Frontal cortex (tissue), 4 donors: ENCODE data around the gene ZBTB47. TPM values are rescaled to one million over a fixed set of nuclear protein-coding genes. Genes with fewer than 3 reads are reported as not detected.

Experiments used
- DNase-seq, 2 donors: peaks; one replicate each; pipeline ENCODE4 v3.0.0; 2012; ENCODE audit warnings: low spot score in 2 of 2
- FAIRE-seq: peaks from 2 replicates; lab custom pipeline; 2012; peaks lifted over from hg19 to GRCh38; lab: Jason Lieb, UNC
- total RNA-seq: library from RNA; depleted of rRNA; stranded (reverse); fragments of >200 nt; gene quantifications from one replicate; pipeline ENCODE4 v1.2.3, GENCODE V29; 2014
- donor health status: control.
- donor health status: control.
- donor health status: control.

The ZBTB47 gene
- total RNA-seq, 1 donor from 2014 or later = 19.6 TPM

- FAIRE-seq (no peak), DNase-seq (peak in 1 of 2 donors; percentile 2)
Observed at GRCh38 chr3:42706721-42707619, 53.5 kb downstream of the ZBTB47 start.

GRCh38 chr3:42707620-42708355 lies 54.3 kb downstream of the ZBTB47 start:
- FAIRE-seq (no peak), DNase-seq (no peak)

- DNase-seq (peak in 1 of 2 donors; percentile 1), FAIRE-seq (no peak)
Observed at GRCh38 chr3:42708611-42709151, 55.2 kb downstream of the ZBTB47 start.

GRCh38 chr3:42709621-42710020 lies 56.1 kb downstream of the ZBTB47 start:
- DNase-seq (peak in 1 of 2 donors; percentile 1), FAIRE-seq (no peak)

GRCh38 chr3:42710323-42711021 lies 57.0 kb downstream of the ZBTB47 start:
- DNase-seq = no peak
- FAIRE-seq = no peak

GRCh38 chr3:42711491-42712343 lies 58.2 kb downstream of the ZBTB47 start:
- DNase-seq (no peak), FAIRE-seq (no peak)

- no peak for FAIRE-seq
- DNase-seq = no peak
Observed at GRCh38 chr3:42712344-42712648, 58.8 kb downstream of the ZBTB47 start.

GRCh38 chr3:42712688-42713372 lies 59.3 kb downstream of the ZBTB47 start:
- FAIRE-seq = no peak

GRCh38 chr3:42713747-42714146 lies 60.2 kb downstream of the ZBTB47 start:
- no peak for DNase-seq
- no peak for FAIRE-seq

More at GRCh38 chr3:42712688-42713372, 59.3 kb downstream of the ZBTB47 start:
- DNase-seq = no peak

- FAIRE-seq = no peak
- DNase-seq = no peak
Observed at GRCh38 chr3:42714171-42714852, 60.8 kb downstream of the ZBTB47 start.

Other genes starting within 250 kb of the ZBTB47 start
- not detected for gene LYZL4, start 243.1 kb upstream of the ZBTB47 start, total RNA-seq
- 0.41 TPM for gene VIPR1, start 151.1 kb upstream of the ZBTB47 start, total RNA-seq
- gene SEC22C, start 71.7 kb upstream of the ZBTB47 start, total RNA-seq = 64.4 TPM
- 35.1 TPM for gene SS18L2, start 62.8 kb upstream of the ZBTB47 start, total RNA-seq
- 110 TPM for gene NKTR, start 53.0 kb upstream of the ZBTB47 start, total RNA-seq
- gene KLHL40, start 31.8 kb downstream of the ZBTB47 start, total RNA-seq = 0.41 TPM
- gene HHATL, start 49.1 kb downstream of the ZBTB47 start, total RNA-seq = not detected
- 2.4 TPM for gene CCDC13, start 119.6 kb downstream of the ZBTB47 start, total RNA-seq
- gene HIGD1A, start 150.8 kb downstream of the ZBTB47 start, total RNA-seq = 127 TPM
- gene ACKR2, start 155.7 kb downstream of the ZBTB47 start, total RNA-seq = not detected
- gene CYP8B1, start 222.2 kb downstream of the ZBTB47 start, total RNA-seq = not detected